ENCODE data around the gene CYTH3. TPM values are rescaled to one million over a fixed set of nuclear protein-coding genes. Genes with fewer than 3 reads are reported as not detected.

The CYTH3 gene
- total RNA-seq, 1 donor from 2014 or later = 31.1 TPM

GRCh38 chr7:6116211-6116610, 156.2 kb downstream of the CYTH3 start:
- Mint-ChIP-seq H3K27ac (no peak overlapping the region), H3K4me3 (no peak overlapping the region), H3K36me3 (peaks cover 46% of the 10 kb centered on the region), H3K9me3 (peaks cover 3% of the 10 kb centered on the region), H3K4me1 (ENCODE audit: unreplicated experiment) (no peaks in the 10 kb centered on the region), H3K27me3 (no peaks in the 10 kb centered on the region)
- no peak for DNase-seq (ENCODE audit: extremely low spot score, unreplicated experiment)
- TF ChIP-seq CTCF (conservative IDR thresholded peaks at IDR 0.05) = no peak

Other genes with a start within 250 kb of the CYTH3 start
- 0.31 TPM in 1 of 2 replicates, not detected in the other for gene ANKRD61, start 241.2 kb downstream of the CYTH3 start, total RNA-seq (ENCODE audit: low replicate concordance)
- gene EIF2AK1, start 213.4 kb downstream of the CYTH3 start, total RNA-seq (ENCODE audit: low replicate concordance) = 107 and 118 TPM in 2 replicates
- gene USP42, start 167.7 kb downstream of the CYTH3 start, total RNA-seq (ENCODE audit: low replicate concordance) = 17.0 and 19.7 TPM in 2 replicates
- gene FAM220A, start 76.3 kb upstream of the CYTH3 start, total RNA-seq (ENCODE audit: low replicate concordance) = 22.0 and 23.2 TPM in 2 replicates
- gene RAC1, start 101.9 kb upstream of the CYTH3 start, total RNA-seq (ENCODE audit: low replicate concordance) = 204 and 253 TPM in 2 replicates
- 21.2 and 27.0 TPM in 2 replicates for gene DAGLB, start 175.3 kb upstream of the CYTH3 start, total RNA-seq (ENCODE audit: low replicate concordance)
- gene KDELR2, start 211.5 kb upstream of the CYTH3 start, total RNA-seq (ENCODE audit: low replicate concordance) = 147 and 227 TPM in 2 replicates